HepG2 (cell line): ENCODE data around the gene MT4. TPM values are rescaled to one million over a fixed set of nuclear protein-coding genes. Genes with fewer than 3 reads are reported as not detected.

Source experiments
- ATAD3A ChIP-seq: sonication (generic); formaldehyde crosslinking; IDR thresholded peaks from 2 replicates; pipeline ENCODE4 v1.4.0; 2020; ENCODE audit warnings: missing genetic modification reagents
- ATF5 ChIP-seq: sonication (generic); formaldehyde crosslinking; IDR thresholded peaks from 2 replicates; pipeline ENCODE4 v1.4.0; 2020; ENCODE audit warnings: mild to moderate bottlenecking, low read depth, missing genetic modification reagents
- DMAP1 ChIP-seq: IDR thresholded peaks from 2 replicates; pipeline ENCODE4 v1.6.1; 2016
- HMGXB3 ChIP-seq: sonication (generic); formaldehyde crosslinking; IDR thresholded peaks from 2 replicates; pipeline ENCODE4 v1.4.0; 2020; ENCODE audit warnings: missing genetic modification reagents, borderline replicate concordance
- NFIC ChIP-seq: IDR thresholded peaks from 2 replicates; pipeline ENCODE4 v1.6.1; 2012; ENCODE audit warnings: mild to moderate bottlenecking, low read length, inconsistent platforms
- RARA ChIP-seq: IDR thresholded peaks from 2 replicates; pipeline ENCODE4 v1.6.1; 2016; ENCODE audit warnings: missing genetic modification reagents, missing compliant biosample characterization
- STAT6 ChIP-seq: sonication (generic); formaldehyde crosslinking; IDR thresholded peaks from 2 replicates; pipeline ENCODE4 v1.4.0; 2020; ENCODE audit warnings: missing genetic modification reagents, mild to moderate bottlenecking, borderline replicate concordance
- TEAD3 ChIP-seq: optimal IDR thresholded peaks from 2 replicates; pipeline ENCODE3; 2016; ENCODE audit warnings: borderline replicate concordance
- TMF1 ChIP-seq: sonication (generic); formaldehyde crosslinking; IDR thresholded peaks from 2 replicates; pipeline ENCODE4 v1.8.1; 2022; ENCODE audit warnings: low read depth, missing genetic modification reagents
- ZBTB20 ChIP-seq: sonication (generic); formaldehyde crosslinking; IDR thresholded peaks from 2 replicates; pipeline ENCODE4 v1.8.1; 2023; ENCODE audit warnings: missing genetic modification reagents, low read depth, mild to moderate bottlenecking, borderline replicate concordance
- ZBTB7B ChIP-seq: sonication (generic); formaldehyde crosslinking; IDR thresholded peaks from 2 replicates; pipeline ENCODE4 v1.4.0; 2020; ENCODE audit warnings: missing genetic modification reagents
- ZFP36L1 ChIP-seq: sonication (generic); formaldehyde crosslinking; IDR thresholded peaks from 2 replicates; pipeline ENCODE4 v1.8.0; 2022; ENCODE audit warnings: mild to moderate bottlenecking, missing genetic modification reagents, moderate library complexity
- ZNF275 ChIP-seq: sonication (generic); formaldehyde crosslinking; IDR thresholded peaks from 2 replicates; pipeline ENCODE4 v1.8.0; 2022; ENCODE audit warnings: missing genetic modification reagents, mild to moderate bottlenecking, inconsistent platforms, borderline replicate concordance
- ZNF546 ChIP-seq: sonication (generic); formaldehyde crosslinking; conservative IDR thresholded peaks from 2 replicates; pipeline ENCODE4 v1.8.1; 2023; ENCODE audit warnings: mild to moderate bottlenecking, missing genetic modification reagents
- ZNF547 ChIP-seq: sonication (generic); formaldehyde crosslinking; IDR thresholded peaks from 2 replicates; pipeline ENCODE4 v1.5.1; 2020; ENCODE audit warnings: mild to moderate bottlenecking, missing genetic modification reagents
- ZSCAN5A ChIP-seq: sonication (generic); formaldehyde crosslinking; IDR thresholded peaks from 2 replicates; pipeline ENCODE4 v1.8.0; 2022; ENCODE audit warnings: mild to moderate bottlenecking, missing genetic modification reagents, borderline replicate concordance
- polyA plus RNA-seq, 8 experiments: library from polyadenylated mRNA; depleted of rRNA in 3 of 8; stranded (reverse) in 7 of 8; unstranded in 1 of 8; fragments of >200 nt; fragmentation: Illumina TruSeq in 4 of 8; extraction: Trizol in 4 of 8; gene quantifications; 2 replicates each; pipeline versions ENCODE4 v1.2.1 to v1.2.3, GENCODE V29; 2011 to 2016; ENCODE audit warnings: low read depth in 4 of 8, missing spikeins in 1 of 8, mixed read lengths in 1 of 8; ENCODE audit not compliant: insufficient read depth in 1 of 8
- total RNA-seq, 5 experiments: library from RNA; depleted of rRNA; stranded (reverse); fragments of >200 nt; fragmentation: Illumina TruSeq; extraction: Trizol; gene quantifications; 2 replicates each; pipeline ENCODE4 v1.2.3, GENCODE V29; 2016; ENCODE audit warnings: low read depth in 1 of 5

Gene MT4
- total and polyA plus RNA-seq, 2 of the 13 experiments (the other 11 are each of a cell fraction or from before 2014, with no cell fraction given): not detected

- TF ChIP-seq STAT6 (CRISPR knock-in tag) (peak; percentile 76), HMGXB3 (CRISPR knock-in tag) (no peak), RARA (peak; percentile 97), TMF1 (CRISPR knock-in tag) (no peak), ZSCAN5A (CRISPR knock-in tag) (0 out of 2 replicates have a peak, but pooled peaks have one; percentile 23), TEAD3 (peak; percentile 67), DMAP1 (CRISPR knock-in tag) (no peak), ZBTB20 (no peak), ZFP36L1 (CRISPR knock-in tag) (no peak; the same call in 1 of the 2 replicates), ZNF547 (CRISPR knock-in tag) (no peak), ZNF275 (no peak), ATF5 (CRISPR knock-in tag) (no peak), ZBTB7B (CRISPR knock-in tag) (peak; percentile 87), ATAD3A (no peak), NFIC (peak; percentile 58; the same call in 1 of the 2 replicates), ZNF546 (CRISPR knock-in tag) (peak; percentile 47; the same call in 1 of the 2 replicates)
Measured at GRCh38 chr16:56551796-56552738, 12.8 kb upstream of the MT4 start (continued).
